ENCODE results near the gene CELF4.

The CELF4 gene

DNA sequence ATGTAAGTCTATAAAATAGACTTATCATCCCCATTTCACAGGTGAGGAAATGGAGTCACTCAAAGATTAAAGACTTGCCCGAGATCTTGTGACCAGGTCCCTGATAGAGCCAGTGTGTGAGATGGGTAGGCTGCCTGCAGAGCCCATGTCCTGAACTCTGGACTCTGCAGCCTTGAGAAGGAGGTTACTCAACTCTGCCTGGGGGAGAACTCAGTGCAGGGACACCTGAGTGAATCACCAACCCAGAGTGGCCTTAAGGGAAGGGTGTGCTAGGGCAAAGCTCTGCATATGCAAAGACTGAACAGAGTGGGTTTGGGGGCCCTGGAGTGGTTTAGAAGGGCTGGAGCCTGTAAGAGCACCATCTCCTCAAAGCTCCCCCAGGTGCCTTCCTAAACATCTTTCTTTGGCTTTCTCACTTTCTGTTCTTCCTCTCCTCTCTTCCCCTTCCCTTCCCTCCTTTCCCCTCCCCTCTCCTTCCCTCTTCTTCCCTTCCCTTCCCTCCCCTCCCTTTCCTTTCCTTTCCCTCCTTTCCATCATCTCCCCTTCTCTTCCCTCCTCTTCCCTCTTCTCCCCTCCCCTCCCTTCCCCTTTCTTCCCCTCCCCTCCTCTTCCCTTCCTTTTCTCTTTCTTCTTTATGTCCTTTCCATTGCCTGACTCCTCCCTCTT is 67.6 kb downstream of the CELF4 start:
- TF ChIP-seq TAF1 (IDR thresholded peaks at IDR 0.05; ENCODE audit: low read depth) (no peak), TEAD4 (IDR thresholded peaks at IDR 0.05) (no peak), EP300 (IDR thresholded peaks at IDR 0.05; ENCODE audit: borderline replicate concordance) (no peak), RAD21 (IDR thresholded peaks at IDR 0.05; ENCODE audit: low read depth) (no peak), YY1 (IDR thresholded peaks at IDR 0.05; ENCODE audit: low read depth) (no peak), ZBTB7A (IDR thresholded peaks at IDR 0.05; ENCODE audit: low read depth) (no peak), FOXM1 (IDR thresholded peaks at IDR 0.05; ENCODE audit: borderline replicate concordance, low read depth) (no peak)
- TF ChIP-seq, protein P1, sequence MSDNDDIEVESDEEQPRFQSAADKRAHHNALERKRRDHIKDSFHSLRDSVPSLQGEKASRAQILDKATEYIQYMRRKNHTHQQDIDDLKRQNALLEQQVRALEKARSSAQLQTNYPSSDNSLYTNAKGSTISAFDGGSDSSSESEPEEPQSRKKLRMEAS (IDR thresholded peaks at IDR 0.05) = no peak

DNA sequence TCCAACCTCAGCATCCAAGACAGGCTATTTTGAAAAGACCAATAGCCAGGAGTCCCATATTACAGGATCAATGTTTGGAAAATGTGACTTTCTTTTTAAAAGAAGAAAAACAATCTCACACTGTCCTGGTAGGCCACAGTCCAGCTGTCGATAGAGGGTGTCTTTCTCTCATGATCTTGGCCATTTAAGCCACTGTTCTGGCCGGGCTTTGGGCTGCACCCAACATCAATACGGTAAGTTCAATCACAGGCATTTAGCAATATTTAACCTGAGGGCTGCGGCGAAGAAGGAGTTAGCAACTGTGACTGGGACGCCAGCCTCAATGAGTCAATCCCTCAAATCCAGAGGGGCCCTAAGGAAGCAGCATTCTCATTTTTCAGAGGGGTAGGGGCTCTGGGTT is 69.0 kb downstream of the CELF4 start:
- no peak for TF ChIP-seq ZBTB7A (IDR thresholded peaks at IDR 0.05; ENCODE audit: low read depth)
- no peak for TF ChIP-seq EP300 (IDR thresholded peaks at IDR 0.05; ENCODE audit: borderline replicate concordance)
- TF ChIP-seq CREB1 (IDR thresholded peaks at IDR 0.05; ENCODE audit: low read depth) = no peak
- TF ChIP-seq FOXM1 (IDR thresholded peaks at IDR 0.05; ENCODE audit: borderline replicate concordance, low read depth) = no peak
- no peak for TF ChIP-seq YY1 (IDR thresholded peaks at IDR 0.05; ENCODE audit: low read depth)
- TF ChIP-seq, protein P1 (IDR thresholded peaks at IDR 0.05) = no peak
- no peak for TF ChIP-seq TCF12 (IDR thresholded peaks at IDR 0.05; ENCODE audit: low read depth)
- TF ChIP-seq, protein P2, sequence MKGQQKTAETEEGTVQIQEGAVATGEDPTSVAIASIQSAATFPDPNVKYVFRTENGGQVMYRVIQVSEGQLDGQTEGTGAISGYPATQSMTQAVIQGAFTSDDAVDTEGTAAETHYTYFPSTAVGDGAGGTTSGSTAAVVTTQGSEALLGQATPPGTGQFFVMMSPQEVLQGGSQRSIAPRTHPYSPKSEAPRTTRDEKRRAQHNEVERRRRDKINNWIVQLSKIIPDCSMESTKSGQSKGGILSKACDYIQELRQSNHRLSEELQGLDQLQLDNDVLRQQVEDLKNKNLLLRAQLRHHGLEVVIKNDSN (IDR thresholded peaks at IDR 0.05) = no peak
- TF ChIP-seq, protein P3, sequence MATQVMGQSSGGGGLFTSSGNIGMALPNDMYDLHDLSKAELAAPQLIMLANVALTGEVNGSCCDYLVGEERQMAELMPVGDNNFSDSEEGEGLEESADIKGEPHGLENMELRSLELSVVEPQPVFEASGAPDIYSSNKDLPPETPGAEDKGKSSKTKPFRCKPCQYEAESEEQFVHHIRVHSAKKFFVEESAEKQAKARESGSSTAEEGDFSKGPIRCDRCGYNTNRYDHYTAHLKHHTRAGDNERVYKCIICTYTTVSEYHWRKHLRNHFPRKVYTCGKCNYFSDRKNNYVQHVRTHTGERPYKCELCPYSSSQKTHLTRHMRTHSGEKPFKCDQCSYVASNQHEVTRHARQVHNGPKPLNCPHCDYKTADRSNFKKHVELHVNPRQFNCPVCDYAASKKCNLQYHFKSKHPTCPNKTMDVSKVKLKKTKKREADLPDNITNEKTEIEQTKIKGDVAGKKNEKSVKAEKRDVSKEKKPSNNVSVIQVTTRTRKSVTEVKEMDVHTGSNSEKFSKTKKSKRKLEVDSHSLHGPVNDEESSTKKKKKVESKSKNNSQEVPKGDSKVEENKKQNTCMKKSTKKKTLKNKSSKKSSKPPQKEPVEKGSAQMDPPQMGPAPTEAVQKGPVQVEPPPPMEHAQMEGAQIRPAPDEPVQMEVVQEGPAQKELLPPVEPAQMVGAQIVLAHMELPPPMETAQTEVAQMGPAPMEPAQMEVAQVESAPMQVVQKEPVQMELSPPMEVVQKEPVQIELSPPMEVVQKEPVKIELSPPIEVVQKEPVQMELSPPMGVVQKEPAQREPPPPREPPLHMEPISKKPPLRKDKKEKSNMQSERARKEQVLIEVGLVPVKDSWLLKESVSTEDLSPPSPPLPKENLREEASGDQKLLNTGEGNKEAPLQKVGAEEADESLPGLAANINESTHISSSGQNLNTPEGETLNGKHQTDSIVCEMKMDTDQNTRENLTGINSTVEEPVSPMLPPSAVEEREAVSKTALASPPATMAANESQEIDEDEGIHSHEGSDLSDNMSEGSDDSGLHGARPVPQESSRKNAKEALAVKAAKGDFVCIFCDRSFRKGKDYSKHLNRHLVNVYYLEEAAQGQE (IDR thresholded peaks at IDR 0.05; ENCODE audit: low read depth) = no peak
- no peak for TF ChIP-seq TEAD4 (IDR thresholded peaks at IDR 0.05)
- no peak for TF ChIP-seq TAF1 (IDR thresholded peaks at IDR 0.05; ENCODE audit: low read depth)
- no peak for TF ChIP-seq CEBPB (IDR thresholded peaks at IDR 0.05)
- no peak for TF ChIP-seq RAD21 (IDR thresholded peaks at IDR 0.05; ENCODE audit: low read depth)
- TF ChIP-seq EGR1 (IDR thresholded peaks at IDR 0.05) = no peak

DNA sequence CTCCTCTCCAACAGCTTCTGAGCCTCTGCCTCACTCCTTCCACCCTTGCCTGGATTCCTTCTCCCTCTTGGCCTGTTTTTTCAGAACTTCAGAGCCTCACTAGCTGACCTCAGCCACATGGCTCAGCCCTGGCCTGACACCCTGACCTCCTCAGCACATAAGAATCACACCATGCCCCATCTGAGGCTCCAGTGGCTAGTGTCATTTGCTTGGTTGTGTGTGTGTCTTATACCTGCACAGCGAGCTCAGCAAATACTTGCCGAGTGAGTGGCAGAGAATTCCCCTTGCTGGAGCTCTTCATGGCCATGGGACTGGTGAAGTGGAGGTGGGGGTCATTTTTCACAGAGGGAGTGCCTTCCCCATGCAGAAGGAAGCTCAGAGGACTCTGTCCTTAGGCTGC is 70.2 kb downstream of the CELF4 start:
- TF ChIP-seq, protein P2 (IDR thresholded peaks at IDR 0.05) = no peak
- TF ChIP-seq TEAD4 (IDR thresholded peaks at IDR 0.05) = no peak

DNA sequence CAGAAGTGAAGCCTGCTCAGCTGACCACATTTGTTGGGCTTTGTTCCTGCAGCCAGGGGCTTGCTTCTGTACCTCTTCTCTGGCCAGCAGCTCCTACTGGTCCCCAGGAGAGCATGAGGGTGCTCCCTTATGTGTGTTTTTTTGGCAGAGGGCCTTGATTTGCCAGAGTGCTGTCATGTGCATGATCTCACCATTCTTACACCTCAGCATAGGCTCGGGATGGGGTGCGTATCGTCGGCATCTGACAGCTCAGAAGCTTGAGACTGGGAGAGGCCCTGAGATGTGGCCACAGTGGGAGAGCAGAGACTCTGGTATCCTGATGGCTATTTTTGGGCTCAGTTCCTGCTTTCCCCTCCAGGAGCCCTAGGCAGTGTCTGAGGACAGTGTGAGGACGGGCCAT is 71.2 kb downstream of the CELF4 start:
- TF ChIP-seq CEBPB (IDR thresholded peaks at IDR 0.05) (no peak), RAD21 (IDR thresholded peaks at IDR 0.05; ENCODE audit: low read depth) (no peak), TEAD4 (IDR thresholded peaks at IDR 0.05) (no peak), ZBTB7A (IDR thresholded peaks at IDR 0.05; ENCODE audit: low read depth) (no peak), YY1 (IDR thresholded peaks at IDR 0.05; ENCODE audit: low read depth) (no peak), CREB1 (IDR thresholded peaks at IDR 0.05; ENCODE audit: low read depth) (no peak), TCF12 (IDR thresholded peaks at IDR 0.05; ENCODE audit: low read depth) (no peak), EGR1 (IDR thresholded peaks at IDR 0.05) (no peak)
- TF ChIP-seq, protein P1 (IDR thresholded peaks at IDR 0.05) = no peak
- TF ChIP-seq, protein P3 (IDR thresholded peaks at IDR 0.05; ENCODE audit: low read depth) = no peak
- TF ChIP-seq, protein P2 (IDR thresholded peaks at IDR 0.05) = no peak

DNA sequence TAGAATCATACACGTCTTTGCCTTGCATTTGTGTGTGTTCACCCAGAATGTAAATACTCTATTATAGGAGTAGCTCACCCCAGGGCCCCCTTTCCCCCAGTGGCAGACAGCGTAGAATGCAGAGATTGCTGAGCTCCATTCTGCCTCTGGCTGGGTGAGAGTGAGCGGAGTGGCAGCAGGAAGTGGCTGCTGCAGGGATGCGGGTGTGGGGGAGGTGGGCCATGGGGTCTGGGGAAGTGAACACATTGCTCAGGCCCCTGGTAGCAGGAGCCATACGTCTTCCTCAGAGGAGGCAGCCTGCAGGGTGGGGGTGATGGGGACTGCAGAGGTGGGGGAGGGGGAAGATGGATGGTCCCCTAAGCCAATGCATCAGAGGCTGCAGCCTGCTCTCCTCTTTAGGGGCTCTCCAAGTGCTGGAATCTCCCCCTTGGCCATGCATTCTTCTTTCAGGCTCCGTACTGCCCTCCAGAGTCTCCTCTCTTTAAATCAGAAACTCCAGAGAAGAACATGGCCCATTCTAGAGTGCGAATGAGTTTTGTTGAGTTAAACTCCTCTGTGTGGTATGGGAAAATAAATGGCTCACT is 72.2 kb downstream of the CELF4 start:
- TF ChIP-seq CEBPB (IDR thresholded peaks at IDR 0.05) (no peak), CREB1 (IDR thresholded peaks at IDR 0.05; ENCODE audit: low read depth) (no peak), TEAD4 (IDR thresholded peaks at IDR 0.05) (no peak), TCF12 (IDR thresholded peaks at IDR 0.05; ENCODE audit: low read depth) (no peak), YY1 (IDR thresholded peaks at IDR 0.05; ENCODE audit: low read depth) (no peak), RAD21 (IDR thresholded peaks at IDR 0.05; ENCODE audit: low read depth) (no peak), EP300 (IDR thresholded peaks at IDR 0.05; ENCODE audit: borderline replicate concordance) (no peak)
- TF ChIP-seq, protein P3 (IDR thresholded peaks at IDR 0.05; ENCODE audit: low read depth) = no peak
- TF ChIP-seq, protein P1 (IDR thresholded peaks at IDR 0.05) = no peak
- TF ChIP-seq, protein P2 (IDR thresholded peaks at IDR 0.05) = no peak

Data from Ishikawa (cell line).